Upper lobe of right lung (tissue), 1 donor: ENCODE data around the gene RREB1. TPM values are rescaled to one million over a fixed set of nuclear protein-coding genes. Genes with fewer than 3 reads are reported as not detected.

Experiments used
- ATAC-seq: fragments of 200-7000 bp; cut with Tn5 transposase; one replicate; pipeline ENCODE4 v1.9.1; 2020; ENCODE audit warnings: mild to moderate bottlenecking, moderate library complexity
- DNase-seq: peaks from one replicate; pipeline ENCODE4 v3.0.0-alpha.2; 2020
- H3K27ac ChIP-seq: fragments of 200-600 bp; one replicate; pipeline ENCODE4 v1.8.0; 2022
- H3K27me3 ChIP-seq: fragments of 200-600 bp; one replicate; pipeline ENCODE4 v1.8.0; 2022; ENCODE audit warnings: mild to moderate bottlenecking
- H3K36me3 ChIP-seq: fragments of 200-600 bp; one replicate; pipeline ENCODE4 v1.8.0; 2022
- H3K4me1 ChIP-seq: fragments of 200-600 bp; one replicate; pipeline ENCODE4 v1.8.0; 2022
- H3K4me3 ChIP-seq: fragments of 200-600 bp; one replicate; pipeline ENCODE4 v1.8.0; 2022; ENCODE audit warnings: mild to moderate bottlenecking
- H3K9me3 ChIP-seq: fragments of 200-600 bp; one replicate; pipeline ENCODE4 v1.8.0; 2022
- CTCF ChIP-seq: fragments of 200-600 bp; IDR thresholded peaks from one replicate; pipeline ENCODE4 v1.8.0; 2022; ENCODE audit warnings: antibody characterized with exemption
- intact Hi-C: fragments of 100-400 bp; cut with DNase I; formaldehyde crosslinking; loops from one replicate; pipeline ENCODE4 v1.11.0; 2022
- total RNA-seq: library from RNA; stranded (reverse); fragmentation: NEBNext Ultra II Directional; extraction: Animal tissue kit (Norgen Biotek cat#: 25700); gene quantifications from one replicate; pipeline ENCODE4 v1.2.1, GENCODE V29; 2021
- donor health status: DM: no; HTN: yes; CAD: no; lungs with severe emphysema.

The RREB1 gene
- total RNA-seq, 1 donor from 2014 or later, result 60.2 TPM

DNA sequence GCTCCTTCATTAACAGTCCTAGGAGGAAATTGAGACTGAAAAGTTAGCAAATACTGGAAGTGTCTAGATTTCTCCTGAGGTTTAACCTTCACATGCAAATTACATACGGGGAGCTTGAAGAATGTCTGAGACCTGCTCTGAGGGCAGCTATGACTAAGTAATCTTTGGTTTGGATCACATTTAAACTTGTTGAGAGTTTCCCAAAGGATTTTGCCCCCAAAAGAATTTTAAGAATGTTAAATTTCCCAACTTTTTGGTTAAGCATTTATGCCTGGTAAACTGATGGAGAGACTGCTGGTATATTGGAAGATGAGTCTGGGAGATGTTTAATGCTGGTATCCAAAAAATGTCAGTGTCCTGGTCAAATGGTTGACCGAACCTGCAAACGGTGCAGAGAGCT is 97.0 kb downstream of the RREB1 start:
- H3K27me3 ChIP-seq, result no peaks in the 10 kb centered on the region
- intact Hi-C loops, result no loop called here
- H3K9me3 ChIP-seq, result no peaks in the 10 kb centered on the region
- H3K4me1 ChIP-seq, result peaks cover 35% of the 10 kb centered on the region
- DNase-seq, result no peak
- TF ChIP-seq CTCF, result no peak
- H3K27ac ChIP-seq, result no peak overlapping the region
- peaks cover 7% of the 10 kb centered on the region for H3K36me3 ChIP-seq
- no peak overlapping the region for H3K4me3 ChIP-seq
- ATAC-seq, result no peak

DNA sequence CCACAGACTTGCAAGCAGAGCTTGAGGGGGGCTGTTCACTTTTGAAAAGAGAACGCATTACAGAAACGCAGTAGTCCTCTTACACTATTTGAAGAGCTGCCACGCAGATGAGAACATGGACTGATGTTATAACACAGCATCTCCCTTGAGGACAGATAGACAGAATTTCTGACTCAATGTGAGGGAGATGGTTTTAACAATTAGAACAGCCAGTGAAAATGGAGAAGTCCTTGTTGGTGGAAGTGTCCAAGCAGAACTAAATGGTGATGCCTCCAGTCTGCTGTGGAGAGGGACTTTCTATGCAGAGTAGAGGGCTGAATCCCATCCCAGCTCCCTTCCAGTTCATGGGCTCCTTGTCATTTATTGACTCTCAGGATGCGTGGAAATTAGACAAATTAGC is 100.0 kb downstream of the RREB1 start:
- no peak overlapping the region for H3K4me3 ChIP-seq
- no peak for TF ChIP-seq CTCF
- no peak for DNase-seq
- H3K27ac ChIP-seq, result no peak overlapping the region
- peaks cover 30% of the 10 kb centered on the region for H3K36me3 ChIP-seq
- peaks cover 21% of the 10 kb centered on the region for H3K4me1 ChIP-seq
- H3K9me3 ChIP-seq, result no peaks in the 10 kb centered on the region
- intact Hi-C loops, result no loop called here
- ATAC-seq, result no peak
- no peaks in the 10 kb centered on the region for H3K27me3 ChIP-seq

GRCh38 chr6:7213416-7213815 is 105.7 kb downstream of the RREB1 start:
- no peaks in the 10 kb centered on the region for H3K9me3 ChIP-seq
- no peak for TF ChIP-seq CTCF
- ATAC-seq (no peak), DNase-seq (no peak)
- H3K4me1 ChIP-seq, result peaks cover 16% of the 10 kb centered on the region
- intact Hi-C loops, result no loop called here
- H3K36me3 ChIP-seq, result peaks cover 61% of the 10 kb centered on the region
- H3K27ac ChIP-seq, result no peak overlapping the region
- no peaks in the 10 kb centered on the region for H3K27me3 ChIP-seq
- no peak overlapping the region for H3K4me3 ChIP-seq

- no peak for DNase-seq
- Histone ChIP-seq H3K4me1 (peaks cover 21% of the 10 kb centered on the region), H3K27me3 (no peaks in the 10 kb centered on the region), H3K36me3 (peaks cover 61% of the 10 kb centered on the region), H3K4me3 (no peak overlapping the region), H3K27ac (no peak overlapping the region), H3K9me3 (no peaks in the 10 kb centered on the region)
- no peak for TF ChIP-seq CTCF
- intact Hi-C loops, result no loop called here
- no peak for ATAC-seq
Measured at GRCh38 chr6:7214468-7214867, 106.7 kb downstream of the RREB1 start.

DNA sequence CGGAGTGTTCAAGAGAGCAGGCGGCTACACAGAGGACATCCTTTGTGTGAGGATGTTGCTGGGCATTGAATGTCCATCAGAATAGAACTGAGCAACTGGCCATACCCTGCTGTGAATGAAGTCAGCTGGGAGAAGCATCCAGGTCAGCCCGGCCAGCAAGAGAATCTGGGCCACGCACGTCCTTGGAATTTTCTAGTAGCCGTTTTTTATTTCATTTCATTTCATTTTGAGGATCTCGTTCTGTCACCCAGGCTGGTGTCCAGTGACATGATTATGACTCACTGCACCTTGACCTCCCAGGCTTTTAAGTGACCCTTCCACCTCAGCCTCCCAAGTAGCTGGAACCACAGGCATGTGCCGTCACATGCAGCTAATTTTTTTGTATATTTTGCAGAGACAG is 107.4 kb downstream of the RREB1 start:
- Histone ChIP-seq H3K4me3 (no peak overlapping the region), H3K36me3 (peaks cover 61% of the 10 kb centered on the region), H3K27me3 (no peaks in the 10 kb centered on the region), H3K4me1 (peaks cover 28% of the 10 kb centered on the region), H3K9me3 (no peaks in the 10 kb centered on the region), H3K27ac (no peak overlapping the region)
- intact Hi-C loops, result no loop called here
- TF ChIP-seq CTCF, result no peak
- DNase-seq (no peak), ATAC-seq (no peak)

DNA sequence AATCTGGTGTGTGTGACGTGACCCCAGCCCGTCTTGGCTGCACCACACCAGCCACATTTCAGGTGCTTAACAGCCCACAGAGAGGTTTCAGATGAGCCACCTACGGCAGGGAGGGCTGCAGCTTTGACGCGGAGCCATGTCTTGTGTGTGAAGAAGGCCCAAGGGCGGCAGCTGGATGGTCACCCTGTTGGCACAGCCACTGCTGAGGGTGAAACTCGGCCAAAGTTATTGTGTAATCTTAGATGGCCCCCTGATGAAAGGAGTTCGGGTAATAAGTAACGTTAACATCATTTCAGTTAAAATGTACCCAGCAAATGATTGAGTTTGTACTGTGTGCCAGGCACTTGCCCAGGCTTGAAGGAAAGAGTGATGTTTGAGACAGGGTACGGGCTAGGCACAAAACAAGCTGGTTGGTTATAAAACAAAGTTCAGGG is 108.1 kb downstream of the RREB1 start:
- Histone ChIP-seq H3K4me3 (no peak overlapping the region), H3K36me3 (peaks cover 59% of the 10 kb centered on the region), H3K27me3 (no peaks in the 10 kb centered on the region), H3K4me1 (peaks cover 35% of the 10 kb centered on the region), H3K9me3 (no peaks in the 10 kb centered on the region), H3K27ac (peak overlapping the region; percentile 51)
- ATAC-seq (no peak), DNase-seq (no peak)
- no peak for TF ChIP-seq CTCF
- intact Hi-C loops, result no loop called here
